ENCODE data around the gene MAFF. TPM values are rescaled to one million over a fixed set of nuclear protein-coding genes. Genes with fewer than 3 reads are reported as not detected.

The MAFF gene
- total RNA-seq, 1 experiment from 2014 or later: 6.4 TPM

DNA sequence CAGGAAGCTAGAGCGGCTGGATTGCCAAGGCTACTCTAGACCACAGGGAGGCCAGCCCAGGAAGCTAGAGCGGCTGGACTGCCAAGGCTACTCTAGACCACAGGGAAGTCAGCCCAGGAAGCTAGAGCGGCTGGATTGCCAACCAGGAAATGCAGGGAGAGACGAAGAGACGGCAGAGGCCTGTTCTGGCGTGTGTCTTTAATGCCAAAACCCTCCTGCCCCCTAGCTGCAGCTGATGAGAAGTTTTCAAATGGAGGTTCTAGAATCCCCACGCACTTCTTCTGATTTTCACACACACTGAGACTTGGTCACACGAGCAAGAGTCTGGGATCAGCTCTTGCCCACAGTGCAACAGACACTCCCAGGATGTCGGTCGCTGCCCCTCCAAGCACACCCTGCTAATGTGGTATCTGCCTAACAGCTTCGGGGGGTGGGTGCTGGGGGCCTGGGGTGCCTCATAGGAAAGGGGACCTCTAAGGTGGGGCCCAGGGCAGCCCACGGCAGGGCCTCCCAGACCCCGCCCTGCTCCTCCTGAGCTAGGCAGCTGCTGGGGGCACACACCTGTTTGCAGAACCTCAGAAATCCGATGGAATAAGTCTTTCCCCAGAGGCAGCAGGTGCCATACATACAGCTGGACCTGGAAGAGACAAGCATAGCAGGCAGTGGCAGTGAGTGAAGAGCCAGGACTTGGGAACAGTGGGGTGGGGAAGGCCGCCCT lies 28.5 kb downstream of the MAFF start:
- no peak for ATAC-seq
- Histone ChIP-seq H3K27ac (ENCODE audit: low read length) (no peak overlapping the region), H3K4me3 (ENCODE audit: low read depth in 2 of 2, low read length in 2 of 2) (no peak overlapping the region), H3K4me1 (ENCODE audit: control insufficient read depth, insufficient read depth, low read length) (peaks cover 9% of the 10 kb centered on the region), H3K36me3 (ENCODE audit: control insufficient read depth, insufficient read depth, low read length) (no peaks in the 10 kb centered on the region), H3K9me3 (ENCODE audit: control insufficient read depth, insufficient read depth, low read depth, low read length) (no peaks in the 10 kb centered on the region), H3K27me3 (ENCODE audit: control insufficient read depth, insufficient read depth, low read length) (no peaks in the 10 kb centered on the region)
- CTCF ChIA-PET: no interaction called here
- POLR2A ChIA-PET: no interaction called here
- in situ Hi-C loops (cut with HindIII; ENCODE audit: low pct_unique_long_range_greater_than_20kb, low sequenced_read_pairs): no loop called here
- no TSS peak for BruUV-seq (replicated peaks)
- intact Hi-C loops (cut with micrococcal nuclease; ENCODE audit: unreplicated experiment): no loop called here
- no peak for DNase-seq (ENCODE audit: low read depth, low spot score)
- TF ChIP-seq CTCF (IDR thresholded peaks at IDR 0.05) (no peak), TCF7L2 (IDR thresholded peaks at IDR 0.05; ENCODE audit: low read depth, low read length) (no peak), SIN3A (IDR thresholded peaks at IDR 0.05; ENCODE audit: borderline replicate concordance, insufficient read depth, low read depth, low read length) (no peak), POLR2AphosphoS5 (IDR thresholded peaks at IDR 0.05; ENCODE audit: low read depth, low read length) (no peak)
- TF ChIP-seq, protein P1, sequence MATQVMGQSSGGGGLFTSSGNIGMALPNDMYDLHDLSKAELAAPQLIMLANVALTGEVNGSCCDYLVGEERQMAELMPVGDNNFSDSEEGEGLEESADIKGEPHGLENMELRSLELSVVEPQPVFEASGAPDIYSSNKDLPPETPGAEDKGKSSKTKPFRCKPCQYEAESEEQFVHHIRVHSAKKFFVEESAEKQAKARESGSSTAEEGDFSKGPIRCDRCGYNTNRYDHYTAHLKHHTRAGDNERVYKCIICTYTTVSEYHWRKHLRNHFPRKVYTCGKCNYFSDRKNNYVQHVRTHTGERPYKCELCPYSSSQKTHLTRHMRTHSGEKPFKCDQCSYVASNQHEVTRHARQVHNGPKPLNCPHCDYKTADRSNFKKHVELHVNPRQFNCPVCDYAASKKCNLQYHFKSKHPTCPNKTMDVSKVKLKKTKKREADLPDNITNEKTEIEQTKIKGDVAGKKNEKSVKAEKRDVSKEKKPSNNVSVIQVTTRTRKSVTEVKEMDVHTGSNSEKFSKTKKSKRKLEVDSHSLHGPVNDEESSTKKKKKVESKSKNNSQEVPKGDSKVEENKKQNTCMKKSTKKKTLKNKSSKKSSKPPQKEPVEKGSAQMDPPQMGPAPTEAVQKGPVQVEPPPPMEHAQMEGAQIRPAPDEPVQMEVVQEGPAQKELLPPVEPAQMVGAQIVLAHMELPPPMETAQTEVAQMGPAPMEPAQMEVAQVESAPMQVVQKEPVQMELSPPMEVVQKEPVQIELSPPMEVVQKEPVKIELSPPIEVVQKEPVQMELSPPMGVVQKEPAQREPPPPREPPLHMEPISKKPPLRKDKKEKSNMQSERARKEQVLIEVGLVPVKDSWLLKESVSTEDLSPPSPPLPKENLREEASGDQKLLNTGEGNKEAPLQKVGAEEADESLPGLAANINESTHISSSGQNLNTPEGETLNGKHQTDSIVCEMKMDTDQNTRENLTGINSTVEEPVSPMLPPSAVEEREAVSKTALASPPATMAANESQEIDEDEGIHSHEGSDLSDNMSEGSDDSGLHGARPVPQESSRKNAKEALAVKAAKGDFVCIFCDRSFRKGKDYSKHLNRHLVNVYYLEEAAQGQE (IDR thresholded peaks at IDR 0.05; ENCODE audit: insufficient read depth in 1 of 2, low read depth in 2 of 2, low read length in 1 of 2): no peak

DNA sequence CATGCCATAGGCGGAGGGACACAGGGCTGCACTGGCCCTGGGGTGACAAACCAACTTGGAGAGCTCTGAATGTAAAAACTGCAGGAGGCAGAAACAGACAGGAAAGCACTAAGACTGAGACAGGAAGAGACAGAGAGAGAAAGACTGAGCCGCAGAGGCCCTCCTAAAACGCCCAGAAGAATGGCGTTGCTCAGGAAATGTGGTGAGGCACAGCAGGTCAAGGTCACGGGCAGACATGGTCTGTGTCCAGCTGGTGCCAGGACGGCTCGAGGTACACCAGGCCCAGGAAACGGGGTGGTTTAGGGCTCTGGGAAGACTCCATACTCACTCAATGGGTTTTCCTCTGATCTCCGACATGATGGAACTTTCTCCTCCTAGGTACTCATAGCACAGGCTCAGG lies 29.1 kb downstream of the MAFF start:
- in situ Hi-C loops (cut with HindIII; ENCODE audit: low pct_unique_long_range_greater_than_20kb, low sequenced_read_pairs) (no loop called here), intact Hi-C loops (cut with micrococcal nuclease; ENCODE audit: unreplicated experiment) (no loop called here)
- no TSS peak for BruUV-seq (replicated peaks)
- DNase-seq (ENCODE audit: low read depth, low spot score) (no peak), ATAC-seq (no peak)
- H3K27me3 ChIP-seq (ENCODE audit: control insufficient read depth, insufficient read depth, low read length): no peaks in the 10 kb centered on the region
- no peak for TF ChIP-seq CTCF (IDR thresholded peaks at IDR 0.05)
- no peak for TF ChIP-seq POLR2AphosphoS5 (IDR thresholded peaks at IDR 0.05; ENCODE audit: low read depth, low read length)
- H3K4me1 ChIP-seq (ENCODE audit: control insufficient read depth, insufficient read depth, low read length): peaks cover 9% of the 10 kb centered on the region
- CTCF ChIA-PET: no interaction called here
- H3K4me3 ChIP-seq (ENCODE audit: low read depth in 2 of 2, low read length in 2 of 2): no peak overlapping the region
- H3K9me3 ChIP-seq (ENCODE audit: control insufficient read depth, insufficient read depth, low read depth, low read length): no peaks in the 10 kb centered on the region
- POLR2A ChIA-PET: no interaction called here
- H3K36me3 ChIP-seq (ENCODE audit: control insufficient read depth, insufficient read depth, low read length): no peaks in the 10 kb centered on the region
- H3K27ac ChIP-seq (ENCODE audit: low read length): no peak overlapping the region

Measured in Panc1 (cell line).